HEK293T (cell line): Measurements from ENCODE around the gene TMEM171.

Experiments used
- CTCF ChIA-PET: fragments of 350-600 bp; formaldehyde crosslinking; extraction: SDS; loops from one replicate; lab custom pipeline; 2021; ENCODE audit warnings: antibody characterized with exemption, inconsistent platforms; lab: Yijun Ruan, JAX
- POLR2A ChIA-PET: fragments of 350-600 bp; formaldehyde crosslinking; extraction: SDS; loops from one replicate; lab custom pipeline; 2020; ENCODE audit warnings: antibody characterized with exemption, inconsistent platforms; lab: Yijun Ruan, JAX
- DNase-seq: peaks from one replicate; pipeline ENCODE4 v3.0.0; 2012; ENCODE audit warnings: mixed read lengths; ENCODE audit errors: extremely low spot score
- ARNT ChIP-seq: fragments of 450-650 bp; IDR thresholded peaks from 2 replicates; pipeline ENCODE4 v1.6.1; 2017; ENCODE audit warnings: mild to moderate bottlenecking
- ELF4 ChIP-seq: fragments of 450-650 bp; IDR thresholded peaks from 2 replicates; pipeline ENCODE4 v1.6.1; 2017; ENCODE audit warnings: antibody characterized with exemption
- FOXM1 ChIP-seq: fragments of 450-650 bp; IDR thresholded peaks from 2 replicates; pipeline ENCODE4 v1.6.1; 2017; ENCODE audit warnings: mild to moderate bottlenecking, borderline replicate concordance
- HDGF ChIP-seq: fragments of 450-650 bp; IDR thresholded peaks from 2 replicates; pipeline ENCODE4 v1.6.1; 2017; ENCODE audit warnings: antibody characterized with exemption, borderline replicate concordance
- L3MBTL2 ChIP-seq: fragments of 450-650 bp; conservative IDR thresholded peaks from 2 replicates; pipeline ENCODE4 v1.6.1; 2016; ENCODE audit warnings: mild to moderate bottlenecking
- NFRKB ChIP-seq: fragments of 450-650 bp; IDR thresholded peaks from 2 replicates; pipeline ENCODE4 v1.6.1; 2016; ENCODE audit warnings: mild to moderate bottlenecking, moderate library complexity
- SP1 ChIP-seq: fragments of 450-650 bp; IDR thresholded peaks from 2 replicates; pipeline ENCODE4 v1.6.1; 2017
- SUZ12 ChIP-seq: fragments of 450-650 bp; IDR thresholded peaks from 2 replicates; pipeline ENCODE4 v1.6.1; 2016; ENCODE audit warnings: mild to moderate bottlenecking
- TF ChIP-seq, protein P1 (sequence below): fragments of 450-650 bp; IDR thresholded peaks from 2 replicates; pipeline ENCODE4 v1.6.1; 2016

The TMEM171 gene

DNA sequence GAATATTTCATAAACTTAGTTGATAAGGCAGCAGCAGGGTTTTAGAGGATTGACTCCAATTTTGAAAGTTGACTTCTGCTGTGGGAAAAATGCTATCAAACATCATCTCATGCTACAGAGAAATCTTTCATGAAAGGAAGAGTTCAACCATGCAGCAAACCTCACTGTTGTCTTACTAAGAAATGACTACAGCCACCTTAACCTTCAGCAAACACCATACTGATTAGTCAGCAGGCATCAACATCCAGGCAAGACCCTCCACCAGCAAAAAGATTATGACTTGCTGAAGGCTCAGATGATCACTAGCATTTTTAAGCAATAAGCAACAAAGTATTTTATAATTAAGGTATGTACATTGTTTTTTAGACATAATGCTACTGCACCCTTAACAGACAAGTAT lies 60.2 kb downstream of the TMEM171 start:
- TF ChIP-seq ELF4 (no peak), NFRKB (no peak), SP1 (no peak), ARNT (no peak), L3MBTL2 (no peak), HDGF (no peak), SUZ12 (no peak), FOXM1 (no peak)
- TF ChIP-seq, protein P1, sequence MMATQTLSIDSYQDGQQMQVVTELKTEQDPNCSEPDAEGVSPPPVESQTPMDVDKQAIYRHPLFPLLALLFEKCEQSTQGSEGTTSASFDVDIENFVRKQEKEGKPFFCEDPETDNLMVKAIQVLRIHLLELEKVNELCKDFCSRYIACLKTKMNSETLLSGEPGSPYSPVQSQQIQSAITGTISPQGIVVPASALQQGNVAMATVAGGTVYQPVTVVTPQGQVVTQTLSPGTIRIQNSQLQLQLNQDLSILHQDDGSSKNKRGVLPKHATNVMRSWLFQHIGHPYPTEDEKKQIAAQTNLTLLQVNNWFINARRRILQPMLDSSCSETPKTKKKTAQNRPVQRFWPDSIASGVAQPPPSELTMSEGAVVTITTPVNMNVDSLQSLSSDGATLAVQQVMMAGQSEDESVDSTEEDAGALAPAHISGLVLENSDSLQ, result no peak
- ChIA-PET CTCF (no interaction called here), POLR2A (no interaction called here)
- DNase-seq, result no peak
